HepG2 (cell line): ENCODE measurements around the gene DNASE2. TPM values are rescaled to one million over a fixed set of nuclear protein-coding genes. Genes with fewer than 3 reads are reported as not detected.

Experiments used
- ATAC-seq: fragments of 200-7000 bp; cut with Tn5 transposase; 3 replicates; pipeline ENCODE4 v1.9.1; 2020; ENCODE audit warnings: mild to moderate bottlenecking, moderate library complexity
- BruUV-seq: library from RNA; stranded (reverse); fragments of 400-500 nt; replicated peaks from 2 replicates; lab custom pipeline; 2021; lab: Mats Ljungman, UMichigan
- CTCF ChIA-PET: fragments of 300-600 bp; formaldehyde crosslinking; extraction: SDS; loops from one replicate; lab custom pipeline; 2021; ENCODE audit warnings: low total read pairs, inconsistent platforms, low intra/inter-chr PET ratio; lab: Yijun Ruan, JAX
- POLR2A ChIA-PET: fragments of 350-600 bp; sonication (Branson Sonifier 250); formaldehyde crosslinking; loops from one replicate; lab custom pipeline; 2020; ENCODE audit warnings: antibody characterized with exemption, inconsistent platforms; lab: Yijun Ruan, JAX
- DNase-seq: peaks from one replicate; pipeline ENCODE4 v3.0.0-alpha.2; 2015; ENCODE audit warnings: low spot score
- FAIRE-seq: peaks from 3 replicates; lab custom pipeline; 2011; peaks lifted over from hg19 to GRCh38; lab: Jason Lieb, UNC
- H2AFZ ChIP-seq: one replicate; pipeline ENCODE4 v1.6.1; 2011; ENCODE audit warnings: low read length, inconsistent platforms
- H3K27ac ChIP-seq: fragments of 300-600 bp; 3 replicates; pipeline ENCODE4 v1.8.0; 2011; ENCODE audit warnings: mixed run types, mild to moderate bottlenecking, mixed read lengths, low read length, inconsistent platforms; ENCODE audit not compliant: insufficient read depth; ENCODE audit errors: extremely low read length
- H3K27me3 ChIP-seq, 2 experiments: fragments of 200-600 bp in 1 of 2; 2 replicates in 1 of 2; 3 replicates in 1 of 2; pipeline versions ENCODE4 v1.6.0 to v1.8.0; 2011; ENCODE audit warnings: low read length in 2 of 2, mild to moderate bottlenecking in 2 of 2, moderate library complexity in 2 of 2, inconsistent platforms in 1 of 2; ENCODE audit not compliant: insufficient read depth in 2 of 2, control insufficient read depth in 1 of 2
- H3K36me3 ChIP-seq, 2 experiments: fragments of 200-600 bp in 1 of 2; replicated peaks in 1 of 2; 2 replicates in 1 of 2; 3 replicates in 1 of 2; pipeline versions ENCODE4 v1.5.1 to v1.8.0; 2011; ENCODE audit warnings: low read length in 2 of 2, inconsistent platforms in 1 of 2; ENCODE audit not compliant: insufficient read depth in 2 of 2, control insufficient read depth in 1 of 2
- H3K4me1 ChIP-seq: 2 replicates; pipeline ENCODE4 v1.5.1; 2012; ENCODE audit warnings: low read length, inconsistent platforms; ENCODE audit not compliant: insufficient read depth
- H3K4me2 ChIP-seq: 2 replicates; pipeline ENCODE4 v1.6.0; 2011; ENCODE audit warnings: low read depth, low read length, inconsistent platforms
- H3K4me3 ChIP-seq, 3 experiments: fragments of 200-600 bp in 1 of 3; sonication (generic), shearing (Covaris generic) in 1 of 3; replicated peaks in 1 of 3; 2 replicates each; pipeline ENCODE4 v1.5.1; 2011 to 2016; ENCODE audit warnings: low read length in 3 of 3, inconsistent platforms in 2 of 3, low read depth in 2 of 3, mild to moderate bottlenecking in 2 of 3, control low read depth in 1 of 3, mixed read lengths in 1 of 3; ENCODE audit not compliant: insufficient read depth in 1 of 3
- H3K79me2 ChIP-seq: one replicate; pipeline ENCODE4 v1.6.1; 2011; ENCODE audit warnings: low read length, inconsistent platforms; ENCODE audit not compliant: insufficient read depth
- H3K9ac ChIP-seq: 2 replicates; pipeline ENCODE4 v1.6.0; 2011; ENCODE audit warnings: mild to moderate bottlenecking, low read depth, low read length, inconsistent platforms; ENCODE audit not compliant: insufficient read depth
- H3K9me3 ChIP-seq: 2 replicates; pipeline ENCODE4 v1.5.1; 2012; ENCODE audit warnings: mild to moderate bottlenecking, low read length
- H4K20me1 ChIP-seq: 2 replicates; pipeline ENCODE4 v1.6.0; 2011; ENCODE audit warnings: inconsistent platforms, mild to moderate bottlenecking, low read length, moderate library complexity; ENCODE audit not compliant: insufficient read depth
- CBX5 ChIP-seq: sonication (generic); formaldehyde crosslinking; IDR thresholded peaks from 2 replicates; pipeline ENCODE4 v1.4.0; 2020; ENCODE audit warnings: missing genetic modification reagents, borderline replicate concordance
- DRAP1 ChIP-seq: IDR thresholded peaks from 2 replicates; pipeline ENCODE4 v1.6.1; 2016; ENCODE audit warnings: missing genetic modification reagents, missing compliant biosample characterization
- PRPF4 ChIP-seq: fragments of 200-400 bp; formaldehyde crosslinking; IDR thresholded peaks from 2 replicates; pipeline ENCODE4 v1.6.1; 2016; ENCODE audit warnings: low read length, low read depth; ENCODE audit not compliant: poor library complexity, severe bottlenecking
- RCOR2 ChIP-seq: IDR thresholded peaks from 2 replicates; pipeline ENCODE4 v1.6.1; 2016; ENCODE audit warnings: missing biosample characterization, missing genetic modification reagents
- RERE ChIP-seq: IDR thresholded peaks from 2 replicates; pipeline ENCODE4 v1.6.1; 2016; ENCODE audit warnings: low read depth, missing genetic modification reagents, missing compliant biosample characterization
- SNRNP70 ChIP-seq: fragments of 200-400 bp; formaldehyde crosslinking; IDR thresholded peaks from 2 replicates; pipeline ENCODE4 v1.6.1; 2017; ENCODE audit warnings: mild to moderate bottlenecking, low read depth, low read length, moderate library complexity
- SSRP1 ChIP-seq: IDR thresholded peaks from 2 replicates; pipeline ENCODE4 v1.6.1; 2016; ENCODE audit warnings: control low read depth
- TIGD3 ChIP-seq: sonication (generic); formaldehyde crosslinking; IDR thresholded peaks from 2 replicates; pipeline ENCODE4 v1.5.1; 2020; ENCODE audit warnings: mild to moderate bottlenecking, missing genetic modification reagents, borderline replicate concordance
- XBP1 ChIP-seq: sonication (generic); formaldehyde crosslinking; IDR thresholded peaks from 2 replicates; pipeline ENCODE4 v1.5.0; 2020; ENCODE audit warnings: missing genetic modification reagents
- ZBTB38 ChIP-seq: sonication (generic); formaldehyde crosslinking; IDR thresholded peaks from 2 replicates; pipeline ENCODE4 v1.5.1; 2020; ENCODE audit warnings: mild to moderate bottlenecking, missing genetic modification reagents
- ZFP37 ChIP-seq: sonication (generic); formaldehyde crosslinking; IDR thresholded peaks from 2 replicates; pipeline ENCODE4 v1.4.0; 2020; ENCODE audit warnings: missing genetic modification reagents, borderline replicate concordance
- ZSCAN12 ChIP-seq: sonication (generic); formaldehyde crosslinking; IDR thresholded peaks from 2 replicates; pipeline ENCODE4 v1.9.0; 2021; ENCODE audit warnings: mild to moderate bottlenecking, missing genetic modification reagents
- WGBS: methylation state at CpG from one replicate; pipeline ENCODE4 v1.1.6; 2017; ENCODE audit warnings: low lambda C conversion rate; 5-methylcytosine and 5-hydroxymethylcytosine counted together
- in situ Hi-C: cut with HindIII; loops from 2 replicates; pipeline ENCODE4 v1.10.0; 2017; ENCODE audit warnings: low pct_unique_long_range_greater_than_20kb; ENCODE audit not compliant: extremely low pct_ligation_motif_present
- intact Hi-C: fragments of 100-400 bp; cut with micrococcal nuclease; formaldehyde crosslinking; loops from one replicate; pipeline ENCODE4 v1.10.0; 2022; ENCODE audit not compliant: unreplicated experiment
- polyA plus RNA-seq, 8 experiments: library from polyadenylated mRNA; depleted of rRNA in 3 of 8; stranded (reverse) in 7 of 8; unstranded in 1 of 8; fragments of >200 nt; fragmentation: Illumina TruSeq in 4 of 8; extraction: Trizol in 4 of 8; gene quantifications; 2 replicates each; pipeline versions ENCODE4 v1.2.1 to v1.2.3, GENCODE V29; 2011 to 2016; ENCODE audit warnings: low read depth in 4 of 8, missing spikeins in 1 of 8, mixed read lengths in 1 of 8; ENCODE audit not compliant: insufficient read depth in 1 of 8
- total RNA-seq, 5 experiments: library from RNA; depleted of rRNA; stranded (reverse); fragments of >200 nt; fragmentation: Illumina TruSeq; extraction: Trizol; gene quantifications; 2 replicates each; pipeline ENCODE4 v1.2.3, GENCODE V29; 2016; ENCODE audit warnings: low read depth in 1 of 5
- TF ChIP-seq, protein P1 (sequence below): sonication (generic); formaldehyde crosslinking; IDR thresholded peaks from 2 replicates; pipeline ENCODE4 v1.4.0; 2020; ENCODE audit warnings: missing genetic modification reagents, borderline replicate concordance

Gene DNASE2
- total and polyA plus RNA-seq, 2 of the 13 experiments (the other 11 are each of a cell fraction or from before 2014, with no cell fraction given) = 7.5 to 16.2 TPM

DNA sequence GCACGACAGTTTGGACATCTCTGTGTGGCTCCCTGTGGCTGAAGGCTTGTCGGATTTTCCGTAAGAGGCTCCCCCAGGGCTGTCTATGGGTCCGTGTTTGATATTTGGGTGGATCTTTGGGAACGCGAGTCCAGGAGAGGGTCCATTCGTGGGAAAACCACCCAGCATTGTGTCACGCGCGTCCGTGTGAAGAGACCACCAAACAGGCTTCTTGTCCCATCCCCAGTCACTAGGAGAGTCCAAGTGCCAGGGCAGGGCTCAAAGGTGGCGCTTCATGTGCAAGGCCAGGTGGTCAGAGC is 3.3 kb upstream of the DNASE2 start:
- no peak overlapping the region for H3K27ac ChIP-seq
- intact Hi-C loops = no loop called here
- H3K9me3 ChIP-seq = peaks cover 13% of the 10 kb centered on the region
- in situ Hi-C loops = no loop called here
- BruUV-seq = no TSS peak
- peaks cover 34% of the 10 kb centered on the region for H3K4me1 ChIP-seq
- H3K9ac ChIP-seq = no peak overlapping the region
- H4K20me1 ChIP-seq = no peaks in the 10 kb centered on the region
- DNase-seq = no peak
- H3K4me2 ChIP-seq = peak overlapping the region; percentile 80
- 89% methylated on average over 11 of the region's 12 CpGs for WGBS
- no peaks in the 10 kb centered on the region for H3K79me2 ChIP-seq
- peak overlapping the region in 1 of 3 experiments; percentile 69; a peak in 1 of 6 replicates for H3K4me3 ChIP-seq
- CTCF ChIA-PET = interaction anchor here (1.9 kb wide), 1 partner anchor 81 kb away, joined by 10 read pairs; no protein-coding TSS in a partner anchor
- ATAC-seq = no peak
- H2AFZ ChIP-seq = no peak overlapping the region
- FAIRE-seq = no peak
- POLR2A ChIA-PET = interaction anchor here (0.8 to 1.4 kb wide), 5 partner anchors 12 to 81 kb away, joined by 3 to 6 read pairs (median 3); no protein-coding TSS in a partner anchor
- peaks cover 0 to 18% of the 10 kb centered on the region in 2 experiments; a peak in 3 of 5 replicates for H3K27me3 ChIP-seq
- H3K36me3 ChIP-seq = no peaks in the 10 kb centered on the region
- no peak for TF ChIP-seq RERE (CRISPR knock-in tag)
- TF ChIP-seq DRAP1 (CRISPR knock-in tag) = no peak
- TF ChIP-seq ZBTB38 (CRISPR knock-in tag) = no peak
- TF ChIP-seq XBP1 (CRISPR knock-in tag) = no peak
- TF ChIP-seq ZFP37 (CRISPR knock-in tag) = no peak
- no peak for TF ChIP-seq RCOR2 (CRISPR knock-in tag)
- no peak for TF ChIP-seq SSRP1 (CRISPR knock-in tag)
- TF ChIP-seq, protein P1, sequence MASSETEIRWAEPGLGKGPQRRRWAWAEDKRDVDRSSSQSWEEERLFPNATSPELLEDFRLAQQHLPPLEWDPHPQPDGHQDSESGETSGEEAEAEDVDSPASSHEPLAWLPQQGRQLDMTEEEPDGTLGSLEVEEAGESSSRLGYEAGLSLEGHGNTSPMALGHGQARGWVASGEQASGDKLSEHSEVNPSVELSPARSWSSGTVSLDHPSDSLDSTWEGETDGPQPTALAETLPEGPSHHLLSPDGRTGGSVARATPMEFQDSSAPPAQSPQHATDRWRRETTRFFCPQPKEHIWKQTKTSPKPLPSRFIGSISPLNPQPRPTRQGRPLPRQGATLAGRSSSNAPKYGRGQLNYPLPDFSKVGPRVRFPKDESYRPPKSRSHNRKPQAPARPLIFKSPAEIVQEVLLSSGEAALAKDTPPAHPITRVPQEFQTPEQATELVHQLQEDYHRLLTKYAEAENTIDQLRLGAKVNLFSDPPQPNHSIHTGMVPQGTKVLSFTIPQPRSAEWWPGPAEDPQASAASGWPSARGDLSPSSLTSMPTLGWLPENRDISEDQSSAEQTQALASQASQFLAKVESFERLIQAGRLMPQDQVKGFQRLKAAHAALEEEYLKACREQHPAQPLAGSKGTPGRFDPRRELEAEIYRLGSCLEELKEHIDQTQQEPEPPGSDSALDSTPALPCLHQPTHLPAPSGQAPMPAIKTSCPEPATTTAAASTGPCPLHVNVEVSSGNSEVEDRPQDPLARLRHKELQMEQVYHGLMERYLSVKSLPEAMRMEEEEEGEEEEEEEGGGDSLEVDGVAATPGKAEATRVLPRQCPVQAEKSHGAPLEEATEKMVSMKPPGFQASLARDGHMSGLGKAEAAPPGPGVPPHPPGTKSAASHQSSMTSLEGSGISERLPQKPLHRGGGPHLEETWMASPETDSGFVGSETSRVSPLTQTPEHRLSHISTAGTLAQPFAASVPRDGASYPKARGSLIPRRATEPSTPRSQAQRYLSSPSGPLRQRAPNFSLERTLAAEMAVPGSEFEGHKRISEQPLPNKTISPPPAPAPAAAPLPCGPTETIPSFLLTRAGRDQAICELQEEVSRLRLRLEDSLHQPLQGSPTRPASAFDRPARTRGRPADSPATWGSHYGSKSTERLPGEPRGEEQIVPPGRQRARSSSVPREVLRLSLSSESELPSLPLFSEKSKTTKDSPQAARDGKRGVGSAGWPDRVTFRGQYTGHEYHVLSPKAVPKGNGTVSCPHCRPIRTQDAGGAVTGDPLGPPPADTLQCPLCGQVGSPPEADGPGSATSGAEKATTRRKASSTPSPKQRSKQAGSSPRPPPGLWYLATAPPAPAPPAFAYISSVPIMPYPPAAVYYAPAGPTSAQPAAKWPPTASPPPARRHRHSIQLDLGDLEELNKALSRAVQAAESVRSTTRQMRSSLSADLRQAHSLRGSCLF (CRISPR knock-in tag) = no peak
- no peak for TF ChIP-seq SNRNP70
- no peak for TF ChIP-seq ZSCAN12 (CRISPR knock-in tag)
- TF ChIP-seq TIGD3 (CRISPR knock-in tag) = no peak
- TF ChIP-seq PRPF4 = no peak
- TF ChIP-seq CBX5 (CRISPR knock-in tag) = no peak
